ENCODE data around the gene DUSP7. TPM values are rescaled to one million over a fixed set of nuclear protein-coding genes. Genes with fewer than 3 reads are reported as not detected.

Gene DUSP7
- total and polyA plus RNA-seq, 10 donors, result 5.4 to 68.6 (median 36.2) TPM

- 85 to 95% (median 93%) methylated on average over 5 of the region's 5 CpGs for WGBS, 5 donors
- peaks cover 0 to 34% (median 0%) of the 10 kb centered on the region in 6 donors for H3K36me3 ChIP-seq
- DNase-seq, result peak; percentile 61
Observed at GRCh38 chr3:52091586-52092270, 35.4 kb upstream of the DUSP7 start.

GRCh38 chr3:52090933-52091468, 34.6 kb upstream of the DUSP7 start:
- peak; percentile 27 for DNase-seq
- Histone ChIP-seq H3K27ac (no peak overlapping the region), H3K27me3 (replicated peaks in 1 of 7) (no peaks in the 10 kb centered on the region), H3K9me3 (no peaks in the 10 kb centered on the region), H3K4me1 (peaks cover 0 to 42% (median 25%) of the 10 kb centered on the region in 6 donors), H3K4me3 (no peak overlapping the region), H3K36me3 (peaks cover 0 to 27% (median 0%) of the 10 kb centered on the region in 6 donors)
- 91 to 96% (median 95%) methylated on average over 6 to 8 of the region's 8 CpGs for WGBS, 5 donors
- no peak for TF ChIP-seq CTCF (IDR thresholded peaks at IDR 0.05 in 8 of 11, conservative IDR thresholded peaks at IDR 0.05 in 3 of 11)
- no peak for TF ChIP-seq POLR2A (IDR thresholded peaks at IDR 0.05)
- no peak for TF ChIP-seq POLR2AphosphoS5 (IDR thresholded peaks at IDR 0.05)
- intact Hi-C loops (cut with DNase I; ENCODE audit: low total_unique reads), result no loop called here

More at GRCh38 chr3:52091586-52092270, 35.4 kb upstream of the DUSP7 start:
- intact Hi-C loops (cut with DNase I; ENCODE audit: low total_unique reads), result no loop called here
- no peak overlapping the region for H3K27ac ChIP-seq
- H3K9me3 ChIP-seq, result no peaks in the 10 kb centered on the region
- H3K4me1 ChIP-seq, result peaks cover 0 to 38% (median 21%) of the 10 kb centered on the region in 6 donors
- H3K27me3 ChIP-seq (replicated peaks in 1 of 7), result no peaks in the 10 kb centered on the region
- no peak for TF ChIP-seq POLR2A (IDR thresholded peaks at IDR 0.05)
- no peak for TF ChIP-seq POLR2AphosphoS5 (IDR thresholded peaks at IDR 0.05)
- TF ChIP-seq CTCF (IDR thresholded peaks at IDR 0.05 in 8 of 11, conservative IDR thresholded peaks at IDR 0.05 in 3 of 11), result no peak
- H3K4me3 ChIP-seq, result no peak overlapping the region

GRCh38 chr3:52090131-52090932, 34.0 kb upstream of the DUSP7 start:
- DNase-seq, result peak; percentile 54
- no peaks in the 10 kb centered on the region for H3K9me3 ChIP-seq
- H3K27ac ChIP-seq, result no peak overlapping the region
- H3K27me3 ChIP-seq (replicated peaks in 1 of 7), result no peaks in the 10 kb centered on the region
- intact Hi-C loops (cut with DNase I; ENCODE audit: low total_unique reads), result no loop called here
- H3K4me3 ChIP-seq, result no peak overlapping the region
- WGBS, 5 donors, result 74 to 86% (median 82%) methylated on average over 8 to 12 of the region's 12 CpGs
- H3K4me1 ChIP-seq, result peaks cover 0 to 42% (median 25%) of the 10 kb centered on the region in 6 donors
- H3K36me3 ChIP-seq, result peaks cover 0 to 23% (median 0%) of the 10 kb centered on the region in 6 donors
- no peak for TF ChIP-seq POLR2AphosphoS5 (IDR thresholded peaks at IDR 0.05)
- no peak for TF ChIP-seq POLR2A (IDR thresholded peaks at IDR 0.05)
- no peak for TF ChIP-seq CTCF (IDR thresholded peaks at IDR 0.05 in 8 of 11, conservative IDR thresholded peaks at IDR 0.05 in 3 of 11)

GRCh38 chr3:52089691-52090090, 33.3 kb upstream of the DUSP7 start:
- no peak for DNase-seq
- intact Hi-C loops (cut with DNase I; ENCODE audit: low total_unique reads), result no loop called here
- Histone ChIP-seq H3K4me3 (no peak overlapping the region), H3K27me3 (replicated peaks in 1 of 7) (no peaks in the 10 kb centered on the region), H3K9me3 (no peaks in the 10 kb centered on the region), H3K27ac (no peak overlapping the region), H3K36me3 (peaks cover 0 to 17% (median 0%) of the 10 kb centered on the region in 6 donors), H3K4me1 (peaks cover 0 to 42% (median 25%) of the 10 kb centered on the region in 6 donors)
- WGBS, 5 donors, result 87 to 92% (median 89%) methylated on average over 1 to 4 of the region's 4 CpGs
- TF ChIP-seq CTCF (IDR thresholded peaks at IDR 0.05 in 8 of 11, conservative IDR thresholded peaks at IDR 0.05 in 3 of 11) (no peak), POLR2AphosphoS5 (IDR thresholded peaks at IDR 0.05) (no peak), POLR2A (IDR thresholded peaks at IDR 0.05) (no peak)

Measured in spleen (tissue), 11 donors.